GM19324 (cell line): ENCODE results near the gene SIK2.
"Not testable (repeated sequence)": the region's sequence is repeated elsewhere in the genome, so short reads cannot be mapped to it uniquely, and the experiment has no call there.

Source experiments
- ATAC-seq: cut with Tn5 transposase; IDR thresholded peaks from one replicate; pipeline ENCODE4 v1.9.1; 2021; ENCODE audit warnings: mild to moderate bottlenecking, moderate library complexity; ENCODE audit not compliant: unreplicated experiment, low FRiP score

SIK2 gene

GRCh38 chr11:111620518-111620917 lies 18.3 kb downstream of the SIK2 start:
- ATAC-seq: no peak

DNA sequence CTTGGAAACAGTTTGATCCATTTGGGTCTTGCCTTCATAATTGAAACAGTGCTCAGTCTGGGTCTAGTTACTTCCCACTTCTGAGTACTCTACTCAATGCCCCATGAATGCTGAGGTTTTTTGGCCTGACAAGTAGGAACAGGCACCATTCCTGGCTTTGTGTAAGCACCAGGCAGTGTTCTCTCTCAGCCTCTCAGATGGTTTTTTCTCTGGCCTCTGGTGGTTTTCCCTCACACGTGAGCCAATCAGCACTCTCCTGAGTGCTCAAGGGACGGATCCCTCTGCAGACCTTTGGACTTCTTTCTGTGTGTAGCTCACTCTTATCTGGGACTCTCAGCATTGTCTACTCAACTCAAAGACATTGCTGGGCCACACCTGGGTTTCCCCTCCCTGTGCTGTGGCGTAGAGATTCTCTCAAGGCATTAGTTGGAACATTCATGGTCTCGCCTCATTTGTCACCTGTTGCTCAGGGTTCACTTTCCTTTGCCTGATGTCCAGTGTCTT lies 21.3 kb downstream of the SIK2 start:
- ATAC-seq: peak; percentile 56

DNA sequence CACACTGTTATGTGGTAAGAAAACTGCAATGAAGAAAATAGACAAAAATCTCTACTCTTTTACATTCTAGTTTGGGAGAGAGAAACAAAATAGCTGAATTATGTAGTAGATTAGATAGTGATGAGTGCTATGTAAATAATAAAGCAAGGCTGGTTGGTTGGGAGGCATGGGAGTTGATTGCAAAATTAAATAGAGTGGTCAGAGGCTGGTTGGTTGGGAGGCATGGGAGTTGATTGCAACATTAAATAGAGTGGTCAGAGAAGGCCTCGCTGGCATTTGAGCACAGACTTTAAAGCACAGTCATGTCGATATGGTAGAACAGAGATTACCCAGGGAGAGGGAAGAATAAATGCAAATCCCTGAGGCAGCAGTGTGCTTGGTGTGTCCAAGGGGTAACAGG lies 22.4 kb downstream of the SIK2 start:
- no peak for ATAC-seq

GRCh38 chr11:111627591-111627990 lies 25.3 kb downstream of the SIK2 start:
- no peak for ATAC-seq

- no peak for ATAC-seq
These were observed 27.2 kb downstream of the SIK2 start for GRCh38 chr11:111629499-111629898.

DNA sequence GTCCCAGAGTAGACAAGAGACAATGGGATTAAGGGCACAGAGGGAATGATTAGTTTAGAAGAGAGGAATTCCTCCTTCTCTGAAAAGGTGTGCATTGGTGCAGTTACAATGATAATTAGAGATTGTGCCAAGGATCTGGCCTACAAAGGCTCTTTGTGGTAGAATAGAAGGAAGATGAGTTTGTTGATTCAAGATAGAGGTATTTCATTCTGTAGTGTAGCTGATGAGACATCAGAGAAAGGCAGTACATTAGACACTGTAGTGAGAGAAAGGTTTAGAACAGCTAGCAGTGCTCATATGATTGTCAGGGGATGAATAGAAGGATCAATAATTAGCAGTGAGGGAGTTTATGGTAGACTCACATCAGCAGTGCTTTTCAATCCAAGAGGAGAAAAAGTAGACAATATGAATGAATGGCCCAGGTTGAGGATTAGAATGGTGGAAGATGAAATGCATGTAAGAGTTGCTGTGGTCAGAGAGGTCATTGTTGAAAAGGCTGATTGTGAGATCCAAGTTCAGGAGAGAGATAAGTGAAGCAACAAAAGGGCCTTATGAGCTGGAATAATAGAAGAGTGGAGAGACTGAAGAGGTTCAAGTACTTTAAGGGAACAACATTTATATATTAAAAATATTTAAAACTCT lies 28.9 kb downstream of the SIK2 start:
- no peak for ATAC-seq

DNA sequence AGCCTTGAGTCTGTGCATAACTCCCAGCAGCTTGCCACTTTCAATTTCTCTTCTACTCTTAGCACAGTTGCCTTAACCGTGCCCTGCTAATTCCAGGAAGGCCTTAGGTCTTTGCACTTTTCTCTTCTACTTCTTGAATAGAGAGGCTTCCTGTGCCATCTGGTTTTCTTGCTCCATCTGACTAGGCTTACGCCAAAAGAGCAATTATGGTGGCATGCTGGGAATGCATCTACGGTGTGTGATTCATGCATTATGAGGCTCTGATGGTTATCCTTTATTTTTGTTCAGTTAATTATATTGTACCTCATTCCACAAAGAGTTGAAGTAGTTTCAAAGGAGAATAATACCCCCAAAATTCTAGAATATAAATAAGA lies 29.4 kb downstream of the SIK2 start:
- ATAC-seq: no peak

DNA sequence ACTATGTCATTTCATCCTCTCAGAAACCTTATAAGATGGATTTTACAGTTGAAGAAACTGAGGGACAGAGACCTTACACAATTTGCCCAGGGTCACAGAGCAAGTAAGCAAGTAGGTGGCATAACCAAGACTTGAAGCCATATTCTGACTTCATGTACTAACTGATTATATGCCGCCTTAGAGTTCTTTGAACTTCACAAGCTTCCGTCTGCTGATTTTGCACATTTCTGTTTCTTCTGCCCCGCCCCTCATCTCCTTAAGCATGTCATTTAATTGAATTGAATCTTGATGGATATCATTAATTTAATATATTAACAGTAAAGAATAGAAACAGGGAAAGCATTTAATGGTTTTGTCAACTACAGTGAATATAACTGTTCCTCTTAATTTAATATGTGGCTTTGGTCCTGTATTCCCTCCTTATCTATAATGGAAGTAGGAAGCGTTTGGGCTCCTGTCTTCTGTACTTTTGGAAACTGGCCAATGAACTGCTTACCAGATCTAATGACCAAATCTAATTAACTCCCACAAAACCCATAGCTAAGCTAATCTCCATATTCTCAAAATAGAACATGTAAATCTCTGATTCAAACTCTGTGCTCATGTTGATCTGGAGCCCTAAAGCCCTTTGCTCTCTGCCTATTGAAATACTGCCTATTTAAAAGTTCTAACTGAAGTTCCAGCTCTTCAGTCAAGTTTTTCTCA lies 30.4 kb downstream of the SIK2 start:
- ATAC-seq: no peak

- ATAC-seq: no peak
These were observed 31.0 kb downstream of the SIK2 start for GRCh38 chr11:111633248-111633647.

- no peak for ATAC-seq
These were observed 31.6 kb downstream of the SIK2 start for GRCh38 chr11:111633756-111634362.

- no peak for ATAC-seq
These were observed 32.9 kb downstream of the SIK2 start for GRCh38 chr11:111634981-111635705.

- ATAC-seq: no peak
These were observed 33.4 kb downstream of the SIK2 start for GRCh38 chr11:111635706-111636045.

GRCh38 chr11:111637885-111638284 lies 35.6 kb downstream of the SIK2 start:
- ATAC-seq: no peak

DNA sequence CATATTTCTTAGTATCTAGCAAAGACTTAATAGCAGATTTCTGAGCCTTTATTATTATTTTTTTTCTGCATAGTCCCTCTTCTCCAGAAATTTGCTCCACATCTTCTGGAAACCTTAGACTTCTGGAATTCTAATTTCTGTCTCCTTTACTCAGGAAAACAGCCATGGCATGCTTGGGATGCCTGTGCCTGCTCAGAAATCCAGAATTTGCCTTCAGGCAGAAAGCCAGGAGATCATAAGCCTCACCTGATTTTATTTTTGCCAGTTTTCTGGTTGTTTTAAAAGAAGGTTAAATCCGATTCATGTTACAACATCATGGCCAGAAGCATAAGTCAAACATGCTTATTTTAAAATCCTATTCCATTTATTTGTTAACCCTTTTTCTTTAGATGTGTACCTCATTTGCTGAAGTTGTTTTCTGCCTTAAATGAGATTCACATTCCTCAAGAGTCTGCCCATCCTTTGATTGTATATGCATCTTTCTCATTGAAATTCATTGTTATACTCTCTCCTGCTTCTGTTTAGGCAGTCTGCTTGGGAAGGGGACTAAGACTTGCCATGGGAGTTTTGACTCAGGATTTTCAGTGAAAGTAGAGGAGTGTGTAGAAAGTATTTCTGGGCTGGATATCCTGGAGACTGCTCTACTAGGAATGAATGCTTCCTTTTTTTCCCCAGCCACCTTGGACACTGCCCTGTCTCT lies 37.1 kb downstream of the SIK2 start:
- no peak for ATAC-seq

DNA sequence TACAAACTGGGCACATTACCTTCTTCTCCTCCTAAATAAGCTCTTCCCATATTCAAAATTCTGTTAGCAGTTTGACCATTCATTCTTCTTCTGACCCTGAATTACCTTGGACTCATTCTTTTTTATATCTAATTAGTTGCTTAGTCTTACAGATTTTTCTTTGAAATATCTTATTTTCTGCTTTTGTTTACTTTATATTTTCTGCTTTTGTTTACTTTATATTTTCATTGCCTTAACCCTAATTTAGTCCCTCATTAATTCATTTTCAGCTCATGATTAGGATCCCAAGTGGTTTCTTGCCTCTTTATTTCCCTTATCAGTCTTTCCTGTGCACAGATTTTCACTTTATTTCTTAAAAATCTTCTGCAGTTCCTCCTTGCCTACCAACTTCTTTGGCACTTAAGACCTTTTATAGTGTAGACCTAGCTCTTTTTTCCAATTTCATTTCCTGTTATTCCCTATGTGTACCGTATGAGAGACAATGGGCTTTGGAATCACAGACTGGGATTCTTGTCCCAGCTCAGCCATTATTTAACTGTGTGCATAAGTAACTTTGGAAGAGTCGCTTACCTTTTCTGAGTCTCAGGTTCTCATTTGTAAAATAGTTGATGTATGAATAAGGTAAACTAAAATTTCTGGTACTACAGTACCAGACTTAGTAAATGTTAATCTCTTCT lies 39.2 kb downstream of the SIK2 start:
- ATAC-seq: no peak

DNA sequence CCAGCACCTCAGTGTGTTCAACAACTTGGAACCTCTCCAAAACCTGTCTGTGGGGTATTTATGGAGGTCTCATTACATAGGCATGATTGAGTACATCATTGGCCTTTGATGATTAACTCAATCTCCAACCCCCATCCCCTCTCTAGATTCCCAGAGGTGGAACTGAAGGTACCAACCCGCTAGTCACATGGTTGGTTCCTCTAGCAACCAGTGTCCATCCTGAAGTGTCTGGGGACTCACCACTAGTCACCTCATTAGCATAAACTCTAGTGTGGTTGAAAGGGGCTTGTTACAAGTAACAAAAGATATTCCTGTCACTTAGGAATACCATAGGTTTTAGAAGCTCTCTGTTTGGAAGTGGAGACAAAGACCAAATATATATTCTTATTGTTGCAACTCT lies 40.3 kb downstream of the SIK2 start:
- ATAC-seq: no peak

DNA sequence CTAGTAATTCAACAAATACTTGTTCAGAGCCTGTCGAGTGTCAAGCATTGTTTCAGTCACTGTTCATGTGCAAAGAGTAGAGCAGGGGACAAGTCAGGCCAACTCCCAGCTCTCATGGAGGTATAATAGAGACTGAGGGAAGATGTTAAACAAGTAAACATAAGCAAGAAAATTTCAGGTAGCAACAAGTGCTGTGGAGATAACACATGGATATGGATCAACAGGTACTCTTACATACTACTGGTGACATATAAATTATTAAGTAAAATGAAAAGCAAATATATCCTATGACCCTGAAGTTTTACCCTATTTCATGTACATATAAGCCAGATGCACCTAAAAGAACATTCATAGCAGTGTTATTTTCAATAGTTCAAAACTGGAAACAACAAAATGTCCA lies 42.7 kb downstream of the SIK2 start:
- no peak for ATAC-seq

GRCh38 chr11:111645657-111646316 lies 43.5 kb downstream of the SIK2 start:
- no peak for ATAC-seq

- not testable (repeated sequence) for ATAC-seq
These were observed 49.1 kb downstream of the SIK2 start for GRCh38 chr11:111651336-111651735.

DNA sequence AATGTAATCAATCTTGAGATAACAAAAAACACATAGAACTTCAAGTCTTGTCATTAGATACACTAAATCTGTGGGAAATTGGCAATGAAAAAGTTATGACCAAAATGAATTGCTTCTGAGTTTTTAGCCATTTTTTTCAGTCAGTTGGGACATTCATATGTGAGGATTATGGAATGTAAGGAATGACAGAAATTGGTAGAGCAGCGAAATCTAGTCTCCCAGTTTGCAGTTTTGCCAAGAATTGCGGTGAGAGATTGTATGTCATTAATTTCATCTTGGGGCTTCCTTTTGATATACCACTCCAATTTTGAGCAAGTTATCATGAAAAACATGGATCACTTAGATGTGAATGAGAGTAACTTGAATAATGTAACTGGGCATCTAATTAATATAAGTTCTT lies 49.9 kb downstream of the SIK2 start:
- no peak for ATAC-seq
